ENCODE results near the gene DUSP7. TPM values are rescaled to one million over a fixed set of nuclear protein-coding genes. Genes with fewer than 3 reads are reported as not detected.

Gene DUSP7
- total RNA-seq, 2 experiments from 2014 or later = 4.8 to 5.2 TPM

DNA sequence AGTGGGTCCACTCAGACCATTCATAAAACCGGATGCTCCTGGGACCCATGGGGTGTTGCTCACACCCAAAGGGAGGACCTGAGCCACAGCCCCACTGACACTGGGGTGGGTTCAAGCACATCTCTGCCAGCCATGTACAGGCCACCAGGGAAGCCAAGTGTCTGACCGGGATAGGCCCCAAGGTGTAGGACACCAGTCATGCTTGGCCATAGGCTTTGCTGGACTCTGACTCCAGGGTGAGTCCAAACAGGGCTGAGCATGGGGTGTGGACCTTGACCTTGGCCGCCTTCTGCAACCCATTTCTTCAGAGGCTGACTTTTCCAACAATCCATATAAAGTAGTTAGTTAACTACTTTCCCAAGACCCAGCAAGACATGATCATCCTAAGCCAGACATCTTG, 31.4 kb upstream of the DUSP7 start:
- Histone ChIP-seq H3K4me1 (ENCODE audit: insufficient read depth, low read length) (peaks cover 19% of the 10 kb centered on the region), H3K36me3 (ENCODE audit: insufficient read depth, low read length) (no peaks in the 10 kb centered on the region), H3K27me3 (ENCODE audit: control insufficient read depth in 1 of 2, insufficient read depth in 2 of 2, low read length in 2 of 2) (no peaks in the 10 kb centered on the region), H3K27ac (ENCODE audit: low read depth in 1 of 2, low read length in 2 of 2) (no peak overlapping the region), H3K9me3 (ENCODE audit: control insufficient read depth in 1 of 2, insufficient read depth in 1 of 2, low read length in 2 of 2) (no peaks in the 10 kb centered on the region), H3K4me3 (ENCODE audit: low read length) (no peak overlapping the region)
- Mint-ChIP-seq H3K27me3 (no peaks in the 10 kb centered on the region), H3K4me1 (ENCODE audit: low read depth) (peaks cover 11% of the 10 kb centered on the region), H3K4me3 (no peak overlapping the region), H3K9me3 (no peaks in the 10 kb centered on the region), H3K27ac (no peak overlapping the region), H3K36me3 (ENCODE audit: low read depth) (no peaks in the 10 kb centered on the region)
- TF ChIP-seq, protein P1, sequence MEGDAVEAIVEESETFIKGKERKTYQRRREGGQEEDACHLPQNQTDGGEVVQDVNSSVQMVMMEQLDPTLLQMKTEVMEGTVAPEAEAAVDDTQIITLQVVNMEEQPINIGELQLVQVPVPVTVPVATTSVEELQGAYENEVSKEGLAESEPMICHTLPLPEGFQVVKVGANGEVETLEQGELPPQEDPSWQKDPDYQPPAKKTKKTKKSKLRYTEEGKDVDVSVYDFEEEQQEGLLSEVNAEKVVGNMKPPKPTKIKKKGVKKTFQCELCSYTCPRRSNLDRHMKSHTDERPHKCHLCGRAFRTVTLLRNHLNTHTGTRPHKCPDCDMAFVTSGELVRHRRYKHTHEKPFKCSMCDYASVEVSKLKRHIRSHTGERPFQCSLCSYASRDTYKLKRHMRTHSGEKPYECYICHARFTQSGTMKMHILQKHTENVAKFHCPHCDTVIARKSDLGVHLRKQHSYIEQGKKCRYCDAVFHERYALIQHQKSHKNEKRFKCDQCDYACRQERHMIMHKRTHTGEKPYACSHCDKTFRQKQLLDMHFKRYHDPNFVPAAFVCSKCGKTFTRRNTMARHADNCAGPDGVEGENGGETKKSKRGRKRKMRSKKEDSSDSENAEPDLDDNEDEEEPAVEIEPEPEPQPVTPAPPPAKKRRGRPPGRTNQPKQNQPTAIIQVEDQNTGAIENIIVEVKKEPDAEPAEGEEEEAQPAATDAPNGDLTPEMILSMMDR (IDR thresholded peaks at IDR 0.05) = no peak
- no peak for DNase-seq
- intact Hi-C loops (cut with DNase I, micrococcal nuclease) = no loop called here
- ChIA-PET POLR2A (no interaction called here), CTCF (interaction anchor here (1.3 kb wide), 1 partner anchor 86 kb away, joined by 3 read pairs; no protein-coding TSS in a partner anchor)
- no peak for ATAC-seq (ENCODE audit: poor library complexity)

DNA sequence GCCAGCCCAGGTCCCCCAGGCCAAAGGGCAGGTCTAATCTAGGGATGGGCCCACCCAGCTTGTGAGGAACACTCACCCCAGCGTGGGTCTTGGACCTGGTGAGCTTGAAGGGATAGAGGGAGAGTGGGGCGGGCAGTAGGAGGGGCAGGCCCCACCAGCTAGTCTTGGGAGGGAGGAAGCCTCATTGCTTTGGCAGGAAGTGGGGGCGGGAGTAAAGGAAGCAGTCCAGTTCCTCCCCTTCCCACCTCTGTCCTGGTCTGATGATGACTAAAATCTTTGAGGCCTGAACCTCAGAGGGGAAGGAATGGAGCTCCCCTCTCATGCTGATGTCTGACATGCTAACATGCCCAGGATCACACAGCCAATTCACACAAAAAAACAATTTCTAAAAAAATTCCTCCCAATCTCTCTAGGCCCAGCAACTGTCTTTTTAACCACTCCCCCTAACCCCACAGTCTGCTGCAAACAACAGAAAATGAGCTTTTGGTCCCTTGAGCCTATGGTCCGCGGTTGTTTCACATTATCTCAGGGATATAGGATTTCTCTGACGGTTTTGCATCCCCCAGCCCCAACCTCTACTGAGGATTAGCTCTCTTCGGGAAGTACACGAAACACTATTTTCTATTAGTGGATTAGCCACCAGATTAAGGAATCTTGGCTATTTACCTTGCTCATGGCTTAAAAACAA, 30.7 kb upstream of the DUSP7 start:
- no peaks in the 10 kb centered on the region for H3K36me3 ChIP-seq (ENCODE audit: insufficient read depth, low read length)
- Mint-ChIP-seq H3K27me3 (no peaks in the 10 kb centered on the region), H3K4me1 (ENCODE audit: low read depth) (peaks cover 11% of the 10 kb centered on the region), H3K27ac (no peak overlapping the region), H3K36me3 (ENCODE audit: low read depth) (no peaks in the 10 kb centered on the region), H3K9me3 (no peaks in the 10 kb centered on the region), H3K4me3 (no peak overlapping the region)
- DNase-seq = no peak
- H3K27me3 ChIP-seq (ENCODE audit: control insufficient read depth in 1 of 2, insufficient read depth in 2 of 2, low read length in 2 of 2) = no peaks in the 10 kb centered on the region
- H3K27ac ChIP-seq (ENCODE audit: low read depth in 1 of 2, low read length in 2 of 2) = no peak overlapping the region
- no peak for ATAC-seq (ENCODE audit: poor library complexity)
- intact Hi-C loops (cut with DNase I, micrococcal nuclease) = no loop called here
- H3K9me3 ChIP-seq (ENCODE audit: control insufficient read depth in 1 of 2, insufficient read depth in 1 of 2, low read length in 2 of 2) = no peaks in the 10 kb centered on the region
- no peak overlapping the region for H3K4me3 ChIP-seq (ENCODE audit: low read length)
- POLR2A ChIA-PET = no interaction called here
- TF ChIP-seq, protein P1 (IDR thresholded peaks at IDR 0.05) = no peak
- peaks cover 19% of the 10 kb centered on the region for H3K4me1 ChIP-seq (ENCODE audit: insufficient read depth, low read length)
- CTCF ChIA-PET = interaction anchor here (1.3 kb wide), 1 partner anchor 85 kb away, joined by 3 read pairs; no protein-coding TSS in a partner anchor

DNA sequence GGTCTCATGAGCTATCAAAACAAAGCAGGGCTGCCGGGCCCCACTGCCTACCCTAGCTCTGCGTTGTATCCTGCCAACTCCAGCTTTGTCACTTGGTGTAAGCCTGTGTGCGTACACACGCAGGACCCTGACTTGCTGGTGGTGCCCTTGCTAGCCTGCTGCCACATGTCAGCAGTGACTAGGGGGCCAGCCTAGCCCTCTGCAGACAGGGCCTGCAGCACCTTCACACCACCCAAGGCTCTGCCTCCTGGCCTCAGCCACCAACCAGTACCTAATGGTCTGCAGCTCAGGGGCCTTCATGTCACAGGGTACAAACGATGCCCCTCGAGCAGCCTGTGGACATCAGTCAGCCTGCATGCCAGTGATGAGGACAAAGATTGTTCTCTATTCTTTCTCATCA, 30.1 kb upstream of the DUSP7 start:
- H3K36me3 Mint-ChIP-seq (ENCODE audit: low read depth) = no peaks in the 10 kb centered on the region
- H3K9me3 ChIP-seq (ENCODE audit: control insufficient read depth in 1 of 2, insufficient read depth in 1 of 2, low read length in 2 of 2) = no peaks in the 10 kb centered on the region
- ATAC-seq (ENCODE audit: poor library complexity) (no peak), DNase-seq (no peak)
- H3K27ac ChIP-seq (ENCODE audit: low read depth in 1 of 2, low read length in 2 of 2) = no peak overlapping the region
- peaks cover 19% of the 10 kb centered on the region for H3K4me1 ChIP-seq (ENCODE audit: insufficient read depth, low read length)
- no peaks in the 10 kb centered on the region for H3K27me3 Mint-ChIP-seq
- TF ChIP-seq, protein P1 (IDR thresholded peaks at IDR 0.05) = no peak
- POLR2A ChIA-PET = no interaction called here
- H3K27me3 ChIP-seq (ENCODE audit: control insufficient read depth in 1 of 2, insufficient read depth in 2 of 2, low read length in 2 of 2) = no peaks in the 10 kb centered on the region
- peaks cover 11% of the 10 kb centered on the region for H3K4me1 Mint-ChIP-seq (ENCODE audit: low read depth)
- intact Hi-C loops (cut with DNase I, micrococcal nuclease) = no loop called here
- CTCF ChIA-PET = no interaction called here
- H3K36me3 ChIP-seq (ENCODE audit: insufficient read depth, low read length) = no peaks in the 10 kb centered on the region
- H3K4me3 Mint-ChIP-seq = no peak overlapping the region
- H3K4me3 ChIP-seq (ENCODE audit: low read length) = no peak overlapping the region
- no peak overlapping the region for H3K27ac Mint-ChIP-seq
- H3K9me3 Mint-ChIP-seq = no peaks in the 10 kb centered on the region
